GM23248 (cell line): ENCODE measurements around the gene KRTAP5-6. TPM values are rescaled to one million over a fixed set of nuclear protein-coding genes. Genes with fewer than 3 reads are reported as not detected.
"Not testable (repeated sequence)": the region's sequence is repeated elsewhere in the genome, so short reads cannot be mapped to it uniquely, and the experiment has no call there.

Experiments
- DNase-seq: peaks from one replicate; pipeline ENCODE4 v3.0.0-alpha.2; 2015
- H2AFZ ChIP-seq: fragments of 200-600 bp; sonication (generic); 2 replicates; pipeline ENCODE4 v1.6.1; 2016; ENCODE audit warnings: antibody characterized with exemption
- H3F3A ChIP-seq: fragments of 200-600 bp; sonication (generic); 2 replicates; pipeline ENCODE4 v1.6.1; 2016; ENCODE audit warnings: mild to moderate bottlenecking, antibody characterized with exemption, mixed run types; ENCODE audit not compliant: insufficient read depth
- H3K27ac ChIP-seq: fragments of 200-600 bp; sonication (generic); 2 replicates; pipeline ENCODE4 v1.5.1; 2016; ENCODE audit warnings: mild to moderate bottlenecking
- H3K27me3 ChIP-seq: fragments of 200-600 bp; sonication (generic); replicated peaks from 2 replicates; pipeline ENCODE4 v1.6.1; 2016; ENCODE audit warnings: mild to moderate bottlenecking; ENCODE audit not compliant: insufficient read depth
- H3K36me3 ChIP-seq: fragments of 200-600 bp; sonication (generic); 2 replicates; pipeline ENCODE4 v1.6.1; 2016; ENCODE audit warnings: low read depth, mild to moderate bottlenecking
- H3K4me1 ChIP-seq: fragments of 200-600 bp; sonication (generic); 2 replicates; pipeline ENCODE4 v1.6.1; 2016; ENCODE audit warnings: mild to moderate bottlenecking; ENCODE audit not compliant: insufficient read depth
- H3K4me2 ChIP-seq: fragments of 200-600 bp; sonication (generic); one replicate; pipeline ENCODE4 v1.6.1; 2016; ENCODE audit warnings: mild to moderate bottlenecking; ENCODE audit not compliant: unreplicated experiment
- H3K4me3 ChIP-seq: fragments of 200-600 bp; sonication (generic); 2 replicates; pipeline ENCODE4 v1.5.1; 2016; ENCODE audit warnings: mild to moderate bottlenecking
- H3K79me2 ChIP-seq: fragments of 200-600 bp; sonication (generic); 2 replicates; pipeline ENCODE4 v1.6.1; 2016; ENCODE audit warnings: mild to moderate bottlenecking; ENCODE audit not compliant: insufficient read depth
- H3K9ac ChIP-seq: fragments of 200-600 bp; sonication (generic); 2 replicates; pipeline ENCODE4 v1.6.1; 2016; ENCODE audit warnings: mild to moderate bottlenecking
- H3K9me2 ChIP-seq: fragments of 200-600 bp; sonication (generic); 2 replicates; pipeline ENCODE4 v1.6.1; 2016; ENCODE audit warnings: mixed run types, mild to moderate bottlenecking, moderate library complexity; ENCODE audit not compliant: insufficient read depth
- H3K9me3 ChIP-seq: fragments of 200-600 bp; sonication (generic); one replicate; pipeline ENCODE4 v1.6.1; 2017; ENCODE audit warnings: low read depth
- H4K20me1 ChIP-seq: fragments of 200-600 bp; sonication (generic); 2 replicates; pipeline ENCODE4 v1.6.0; 2016; ENCODE audit not compliant: insufficient read depth
- EZH2 ChIP-seq: fragments of 200-600 bp; sonication (generic); IDR thresholded peaks from 2 replicates; pipeline ENCODE4 v1.6.1; 2018; ENCODE audit warnings: antibody characterized with exemption, mild to moderate bottlenecking; ENCODE audit not compliant: insufficient read depth, poor library complexity, severe bottlenecking
- EZH2phosphoT487 ChIP-seq: fragments of 200-600 bp; sonication (generic); IDR thresholded peaks from 2 replicates; pipeline ENCODE4 v1.6.1; 2018; ENCODE audit warnings: antibody characterized with exemption, moderate library complexity, mild to moderate bottlenecking, low read depth; ENCODE audit not compliant: insufficient read depth
- WGBS, 2 experiments: methylation state at CpG; one replicate each; pipeline ENCODE4 v1.1.6; 2015 to 2017; ENCODE audit warnings: low lambda C conversion rate in 2 of 2, low coverage in 1 of 2; ENCODE audit errors: missing lambda C conversion rate in 2 of 2; 5-methylcytosine and 5-hydroxymethylcytosine counted together
- in situ Hi-C: fragments of 300-500 bp; cut with MboI; formaldehyde crosslinking; loops from 2 replicates; pipeline ENCODE4 v1.15.0; 2020
- polyA plus RNA-seq: library from polyadenylated mRNA; unstranded; fragments of >200 nt; fragmentation: Nextera tagmentation; extraction: Ambion mirVana; gene quantifications from 2 replicates; pipeline ENCODE4 v1.2.1, GENCODE V29; 2016
- total RNA-seq: library from RNA; depleted of rRNA; stranded (reverse); fragments of >200 nt; shearing (Covaris generic); gene quantifications from 2 replicates; pipeline ENCODE4 v1.2.3, GENCODE V29; 2014

The KRTAP5-6 gene
- total and polyA plus RNA-seq, 2 experiments from 2014 or later: not detected

GRCh38 chr11:1682225-1682905, 14.6 kb upstream of the KRTAP5-6 start:
- H3K4me2 ChIP-seq: no peak overlapping the region
- peaks cover 5% of the 10 kb centered on the region; the same call in 1 of the 2 replicates for H3K27me3 ChIP-seq
- no peaks in the 10 kb centered on the region for H3F3A ChIP-seq
- TF ChIP-seq EZH2: no peak
- no peak for TF ChIP-seq EZH2phosphoT487
- no peak for DNase-seq
- H3K9ac ChIP-seq: no peak overlapping the region
- H3K27ac ChIP-seq: no peak overlapping the region
- 77 to 80% methylated on average over 15 of the region's 15 CpGs for WGBS, 2 experiments
- H4K20me1 ChIP-seq: no peaks in the 10 kb centered on the region
- H3K4me3 ChIP-seq: no peak overlapping the region
- H3K79me2 ChIP-seq: no peaks in the 10 kb centered on the region
- H3K4me1 ChIP-seq: no peaks in the 10 kb centered on the region
- H3K9me2 ChIP-seq: no peaks in the 10 kb centered on the region
- no peaks in the 10 kb centered on the region for H3K9me3 ChIP-seq
- H2AFZ ChIP-seq: no peak overlapping the region
- H3K36me3 ChIP-seq: no peaks in the 10 kb centered on the region
- in situ Hi-C loops: no loop called here

DNA sequence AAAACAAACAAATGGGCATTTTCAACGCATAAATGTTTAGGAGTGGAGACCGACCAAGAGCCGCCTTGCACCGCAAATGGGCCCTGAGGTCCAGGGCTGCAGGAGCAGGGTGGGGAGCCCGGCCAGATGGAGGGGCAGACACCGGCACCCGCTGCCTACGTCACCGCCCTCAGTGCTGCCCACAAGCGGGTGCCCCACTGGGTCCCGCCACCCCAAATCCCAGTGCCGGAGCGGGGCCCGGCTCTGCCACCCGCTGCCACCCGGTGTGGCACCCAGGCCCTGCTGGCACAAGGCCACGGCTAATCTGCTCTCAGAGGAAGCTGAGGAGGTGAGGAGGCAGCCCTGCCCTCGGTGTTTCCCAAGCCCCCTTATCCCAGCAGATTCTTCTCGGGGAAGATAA, 13.8 kb upstream of the KRTAP5-6 start:
- H3K4me3 ChIP-seq, H2AFZ ChIP-seq, H3K4me2 ChIP-seq, H3K9me2 ChIP-seq, H3K79me2 ChIP-seq, DNase-seq, H3K27me3 ChIP-seq, H3K4me1 ChIP-seq, H3F3A ChIP-seq, in situ Hi-C loops, H3K9me3 ChIP-seq, H3K27ac ChIP-seq, H4K20me1 ChIP-seq, H3K9ac ChIP-seq, H3K36me3 ChIP-seq: not testable (repeated sequence)
- 67 to 77% methylated on average over 17 to 19 of the region's 19 CpGs for WGBS, 2 experiments

- H4K20me1 ChIP-seq, H3K79me2 ChIP-seq, H3K27ac ChIP-seq, H3K4me1 ChIP-seq, H3K9me3 ChIP-seq, H3K36me3 ChIP-seq, in situ Hi-C loops, H2AFZ ChIP-seq, H3F3A ChIP-seq, H3K4me3 ChIP-seq, H3K4me2 ChIP-seq, H3K9me2 ChIP-seq, H3K27me3 ChIP-seq, H3K9ac ChIP-seq, DNase-seq: not testable (repeated sequence)
- WGBS, 2 experiments: 35 to 50% methylated on average over 6 to 17 of the region's 24 CpGs
Observed at GRCh38 chr11:1683904-1684572, 13.0 kb upstream of the KRTAP5-6 start.

DNA sequence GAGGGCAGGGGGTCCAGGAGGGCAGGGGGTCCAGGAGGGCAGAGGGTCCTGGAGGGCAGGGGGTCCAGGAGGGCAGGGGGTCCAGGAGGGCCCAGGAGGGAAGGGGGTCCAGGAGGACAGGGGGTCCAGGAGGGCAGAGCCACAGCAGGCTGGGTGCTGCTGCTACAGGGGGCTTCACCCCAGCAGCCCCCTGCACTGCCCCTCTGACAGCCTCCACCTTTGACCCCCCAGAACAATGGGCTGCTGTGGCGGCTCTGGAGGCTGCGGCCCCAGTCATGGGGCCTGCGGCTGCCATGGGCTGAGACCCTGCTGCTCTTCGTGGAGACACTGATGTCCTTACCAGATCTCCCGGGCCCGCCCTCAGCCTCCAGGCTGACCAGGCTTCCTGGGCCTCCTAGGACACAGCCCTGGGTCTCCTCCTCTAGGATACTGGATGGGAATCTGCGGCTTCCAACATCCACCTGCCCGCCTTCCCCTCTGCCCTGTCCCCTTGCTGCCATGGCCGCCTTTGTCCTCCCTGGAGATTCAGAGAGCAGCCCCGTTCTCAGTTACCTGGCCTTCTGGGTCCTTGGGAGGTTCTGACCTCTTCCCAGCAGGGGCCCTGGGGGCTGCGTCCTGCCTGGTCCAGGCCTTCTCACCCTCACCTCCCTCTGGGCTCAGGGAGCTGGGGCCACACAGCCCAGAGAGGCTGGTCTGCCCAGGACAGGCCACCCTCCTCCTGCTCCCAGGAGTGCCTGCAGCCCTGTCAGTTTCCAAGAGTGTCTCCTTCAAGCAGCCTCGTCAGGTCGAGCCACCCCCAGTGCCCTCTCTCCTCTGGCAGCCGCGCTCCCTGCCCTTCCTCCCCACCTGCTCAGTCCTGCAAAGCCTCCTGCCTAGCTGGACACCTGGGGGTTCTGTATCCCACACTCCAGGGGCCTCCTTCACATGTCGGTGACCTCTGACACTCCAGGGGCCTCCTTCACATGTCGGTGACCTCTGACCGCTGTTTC, 11.8 kb upstream of the KRTAP5-6 start:
- 59 to 63% methylated on average over 15 to 16 of the region's 18 CpGs for WGBS, 2 experiments
- H3K9ac ChIP-seq, H3K9me3 ChIP-seq, H4K20me1 ChIP-seq, H3K4me1 ChIP-seq, H3K4me2 ChIP-seq, H3K27me3 ChIP-seq, H3K4me3 ChIP-seq, H2AFZ ChIP-seq, DNase-seq, in situ Hi-C loops, H3F3A ChIP-seq, H3K36me3 ChIP-seq, H3K27ac ChIP-seq, H3K79me2 ChIP-seq, H3K9me2 ChIP-seq: not testable (repeated sequence)

- H4K20me1 ChIP-seq, H3K79me2 ChIP-seq, H3K27me3 ChIP-seq, H2AFZ ChIP-seq, H3K4me3 ChIP-seq, DNase-seq, H3K9ac ChIP-seq, H3K27ac ChIP-seq, H3K4me1 ChIP-seq, H3K36me3 ChIP-seq, H3K9me3 ChIP-seq, in situ Hi-C loops, H3K4me2 ChIP-seq, H3F3A ChIP-seq, H3K9me2 ChIP-seq: not testable (repeated sequence)
- WGBS, 2 experiments: 62 to 71% methylated on average over 10 to 12 of the region's 15 CpGs
Observed at GRCh38 chr11:1686220-1686619, 10.8 kb upstream of the KRTAP5-6 start.

- in situ Hi-C loops: not testable (repeated sequence)
Observed at GRCh38 chr11:1688336-1688947, 8.6 kb upstream of the KRTAP5-6 start.

More at GRCh38 chr11:1688336-1688947, 8.6 kb upstream of the KRTAP5-6 start:
- H3F3A ChIP-seq, H3K4me2 ChIP-seq, H2AFZ ChIP-seq, H3K9ac ChIP-seq, H3K79me2 ChIP-seq, H3K27me3 ChIP-seq, H3K4me3 ChIP-seq, H3K9me3 ChIP-seq, H3K9me2 ChIP-seq, H3K4me1 ChIP-seq, DNase-seq, H4K20me1 ChIP-seq, H3K27ac ChIP-seq, H3K36me3 ChIP-seq: not testable (repeated sequence)
- 62 to 66% methylated on average over 19 of the region's 19 CpGs for WGBS, 2 experiments
